HL-60 (cell line): ENCODE results near the gene ZSWIM6.

Experiments
- CTCF ChIP-seq: IDR thresholded peaks from one replicate; pipeline ENCODE4 v1.5.1; 2011; ENCODE audit warnings: low read length, control low read depth, inconsistent platforms; ENCODE audit not compliant: insufficient read depth
- GABPA ChIP-seq: IDR thresholded peaks from 2 replicates; pipeline ENCODE4 v1.6.1; 2012; ENCODE audit warnings: low read depth
- POLR2AphosphoS5 ChIP-seq: IDR thresholded peaks from 2 replicates; pipeline ENCODE4 v1.6.1; 2012; ENCODE audit warnings: low read depth
- REST ChIP-seq: IDR thresholded peaks from 2 replicates; pipeline ENCODE4 v1.6.1; 2012; ENCODE audit warnings: low read depth; ENCODE audit not compliant: insufficient replicate concordance
- SPI1 ChIP-seq: IDR thresholded peaks from 2 replicates; pipeline ENCODE4 v1.6.1; 2012; ENCODE audit warnings: low read depth, mild to moderate bottlenecking, borderline replicate concordance

GRCh38 chr5:61286446-61287132 is 45.5 kb upstream of the ZSWIM6 start:
- TF ChIP-seq CTCF (no peak), POLR2AphosphoS5 (no peak), GABPA (no peak), REST (no peak), SPI1 (no peak)
